Endodermal cell (in vitro differentiated cells): ENCODE measurements around the gene RPLP1. TPM values are rescaled to one million over a fixed set of nuclear protein-coding genes. Genes with fewer than 3 reads are reported as not detected.

ENCODE experiments used
- DNase-seq: peaks from one replicate; pipeline ENCODE4 v3.0.0-alpha.2; 2017
- H3K27ac ChIP-seq: 2 replicates; pipeline ENCODE4 v1.5.1; 2013; ENCODE audit warnings: mild to moderate bottlenecking, low read depth, low read length, moderate library complexity
- H3K27me3 ChIP-seq: 2 replicates; pipeline ENCODE4 v1.6.1; 2013; ENCODE audit warnings: mild to moderate bottlenecking, low read length, moderate library complexity; ENCODE audit not compliant: insufficient read depth, control insufficient read depth, poor library complexity, severe bottlenecking
- H3K36me3 ChIP-seq: 2 replicates; pipeline ENCODE4 v1.7.0; 2013; ENCODE audit warnings: mild to moderate bottlenecking, low read length, moderate library complexity; ENCODE audit not compliant: control insufficient read depth, insufficient read depth
- H3K4me1 ChIP-seq: one replicate; pipeline ENCODE4 v1.7.0; 2013; ENCODE audit warnings: low read length; ENCODE audit not compliant: control insufficient read depth, insufficient read depth
- H3K4me3 ChIP-seq: 2 replicates; pipeline ENCODE4 v1.5.1; 2013; ENCODE audit warnings: mild to moderate bottlenecking, low read length, moderate library complexity
- H3K9ac ChIP-seq: 2 replicates; pipeline ENCODE4 v1.6.1; 2013; ENCODE audit warnings: mild to moderate bottlenecking, low read length, moderate library complexity; ENCODE audit not compliant: poor library complexity, severe bottlenecking; ENCODE audit errors: extremely low read depth
- H3K9me3 ChIP-seq: 2 replicates; pipeline ENCODE4 v1.6.1; 2013; ENCODE audit warnings: mild to moderate bottlenecking, low read length, moderate library complexity; ENCODE audit not compliant: control insufficient read depth
- H3K27ac Mint-ChIP-seq: 2 replicates; pipeline ENCODE4 v1.8.0; 2020; ENCODE audit warnings: mixed read lengths
- H3K27me3 Mint-ChIP-seq: 2 replicates; pipeline ENCODE4 v1.8.0; 2021; ENCODE audit warnings: mild to moderate bottlenecking, mixed read lengths; ENCODE audit not compliant: insufficient read depth
- H3K36me3 Mint-ChIP-seq: 2 replicates; pipeline ENCODE4 v1.8.0; 2020; ENCODE audit warnings: low read depth, mixed read lengths
- H3K4me1 Mint-ChIP-seq: 2 replicates; pipeline ENCODE4 v1.8.0; 2020; ENCODE audit warnings: mixed read lengths
- H3K4me3 Mint-ChIP-seq: 2 replicates; pipeline ENCODE4 v1.8.0; 2020; ENCODE audit warnings: mild to moderate bottlenecking, moderate library complexity, mixed read lengths
- H3K9me3 Mint-ChIP-seq: 2 replicates; pipeline ENCODE4 v1.8.0; 2020; ENCODE audit warnings: mild to moderate bottlenecking, mixed read lengths
- WGBS, 2 experiments: methylation state at CpG; one replicate each; pipeline versions ENCODE4 v1.1.5 to v1.1.7; 2013; ENCODE audit warnings: missing lambda C conversion rate in 2 of 2, mixed read lengths in 1 of 2; ENCODE audit not compliant: insufficient coverage in 1 of 2, insufficient read length in 1 of 2; 5-methylcytosine and 5-hydroxymethylcytosine counted together
- total RNA-seq, 2 donors: library from RNA; stranded (reverse); fragmentation: NEBNext Ultra II Directional in 1 of 2; extraction: Animal tissue kit (Norgen Biotek cat#: 25700) in 1 of 2; gene quantifications; 2 replicates in 1 of 2; 3 replicates in 1 of 2; pipeline ENCODE4 v1.2.1, GENCODE V29; 2021
- TF ChIP-seq, protein P1 (sequence below): fragments of 200-600 bp; sonication (generic); conservative IDR thresholded peaks from 2 replicates; pipeline ENCODE4 v1.5.0; 2021; ENCODE audit warnings: antibody characterized with exemption, mild to moderate bottlenecking

RPLP1 gene
- total RNA-seq, 2 donors from 2014 or later: 1,560 to 1,563 TPM

DNA sequence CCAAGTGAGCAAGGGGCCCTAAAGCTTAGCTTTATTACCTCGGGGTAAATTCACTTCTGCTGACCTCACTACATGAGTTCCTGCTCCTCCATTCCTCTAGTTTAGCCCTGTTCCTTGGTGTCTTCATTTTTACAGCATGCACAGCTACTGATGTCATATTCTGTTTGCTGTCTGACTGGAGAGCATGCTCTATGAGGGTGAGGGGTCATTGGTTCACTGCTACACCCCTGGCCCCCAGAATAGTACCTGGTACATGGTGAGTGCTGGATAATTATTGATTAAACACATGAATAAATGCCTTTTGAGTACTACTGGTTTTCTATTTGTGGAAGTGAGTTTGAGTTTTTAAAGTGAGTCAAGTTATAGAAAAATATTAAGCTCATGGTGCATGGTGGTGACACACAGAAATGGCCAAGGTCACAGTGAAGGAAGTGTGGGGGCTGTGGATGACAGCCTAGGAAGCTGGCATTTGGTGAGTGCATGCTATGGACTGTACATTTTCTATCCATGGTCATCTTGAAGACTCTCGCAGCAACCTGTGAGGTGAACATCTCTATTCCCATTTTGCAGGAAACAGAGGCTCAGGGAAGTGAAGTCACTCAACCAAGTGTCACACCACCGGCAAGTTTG is 34.0 kb downstream of the RPLP1 start:
- peaks cover 13% of the 10 kb centered on the region for H3K9me3 ChIP-seq
- H3K27me3 ChIP-seq: peaks cover 69% of the 10 kb centered on the region
- H3K4me1 Mint-ChIP-seq: no peaks in the 10 kb centered on the region
- H3K27ac Mint-ChIP-seq: no peak overlapping the region
- no peaks in the 10 kb centered on the region for H3K36me3 Mint-ChIP-seq
- no peak overlapping the region for H3K4me3 ChIP-seq
- H3K27me3 Mint-ChIP-seq: peaks cover 72% of the 10 kb centered on the region
- H3K4me3 Mint-ChIP-seq: no peak overlapping the region
- no peak for DNase-seq
- 87 to 94% methylated on average over 3 of the region's 3 CpGs for WGBS, 2 experiments
- H3K4me1 ChIP-seq: no peaks in the 10 kb centered on the region
- H3K36me3 ChIP-seq: no peaks in the 10 kb centered on the region
- TF ChIP-seq, protein P1, sequence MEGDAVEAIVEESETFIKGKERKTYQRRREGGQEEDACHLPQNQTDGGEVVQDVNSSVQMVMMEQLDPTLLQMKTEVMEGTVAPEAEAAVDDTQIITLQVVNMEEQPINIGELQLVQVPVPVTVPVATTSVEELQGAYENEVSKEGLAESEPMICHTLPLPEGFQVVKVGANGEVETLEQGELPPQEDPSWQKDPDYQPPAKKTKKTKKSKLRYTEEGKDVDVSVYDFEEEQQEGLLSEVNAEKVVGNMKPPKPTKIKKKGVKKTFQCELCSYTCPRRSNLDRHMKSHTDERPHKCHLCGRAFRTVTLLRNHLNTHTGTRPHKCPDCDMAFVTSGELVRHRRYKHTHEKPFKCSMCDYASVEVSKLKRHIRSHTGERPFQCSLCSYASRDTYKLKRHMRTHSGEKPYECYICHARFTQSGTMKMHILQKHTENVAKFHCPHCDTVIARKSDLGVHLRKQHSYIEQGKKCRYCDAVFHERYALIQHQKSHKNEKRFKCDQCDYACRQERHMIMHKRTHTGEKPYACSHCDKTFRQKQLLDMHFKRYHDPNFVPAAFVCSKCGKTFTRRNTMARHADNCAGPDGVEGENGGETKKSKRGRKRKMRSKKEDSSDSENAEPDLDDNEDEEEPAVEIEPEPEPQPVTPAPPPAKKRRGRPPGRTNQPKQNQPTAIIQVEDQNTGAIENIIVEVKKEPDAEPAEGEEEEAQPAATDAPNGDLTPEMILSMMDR: no peak
- H3K9me3 Mint-ChIP-seq: peaks cover 29% of the 10 kb centered on the region
- H3K27ac ChIP-seq: no peak overlapping the region
- H3K9ac ChIP-seq: no peak overlapping the region

DNA sequence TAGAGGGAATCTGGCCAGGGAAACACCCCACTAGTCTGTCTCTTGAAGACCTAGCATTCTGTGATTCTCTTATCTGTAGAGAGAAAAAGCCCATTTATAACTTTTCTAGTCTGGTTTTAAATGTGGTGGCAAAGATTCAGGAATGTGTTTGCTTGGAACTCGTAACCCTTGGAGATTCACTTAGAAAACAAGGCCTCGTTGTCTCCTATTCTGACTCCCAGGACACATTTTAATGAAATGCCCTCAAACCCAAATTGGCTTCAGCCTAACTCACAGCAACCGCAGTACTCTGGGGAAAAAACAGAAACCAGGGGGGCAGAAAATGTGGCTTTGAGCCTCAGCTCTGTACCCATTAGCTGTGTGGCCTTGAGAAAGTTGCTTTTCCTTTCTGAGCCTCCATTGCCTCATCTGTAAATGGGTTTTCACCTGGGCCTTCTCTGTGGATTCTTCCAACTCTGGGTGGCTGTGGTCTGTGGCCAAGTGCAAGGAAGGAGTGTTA is 36.5 kb downstream of the RPLP1 start:
- H3K36me3 ChIP-seq: no peaks in the 10 kb centered on the region
- peaks cover 53% of the 10 kb centered on the region for H3K27me3 ChIP-seq
- Mint-ChIP-seq H3K27ac (no peak overlapping the region), H3K27me3 (peaks cover 53% of the 10 kb centered on the region), H3K4me3 (no peak overlapping the region), H3K4me1 (no peaks in the 10 kb centered on the region), H3K36me3 (no peaks in the 10 kb centered on the region), H3K9me3 (peaks cover 32% of the 10 kb centered on the region)
- TF ChIP-seq, protein P1: no peak
- no peak overlapping the region for H3K9ac ChIP-seq
- DNase-seq: no peak
- H3K4me3 ChIP-seq: no peak overlapping the region
- H3K9me3 ChIP-seq: peaks cover 23% of the 10 kb centered on the region
- 93% methylated on average over 3 of the region's 3 CpGs for WGBS, 2 experiments
- H3K4me1 ChIP-seq: no peaks in the 10 kb centered on the region
- H3K27ac ChIP-seq: no peak overlapping the region

DNA sequence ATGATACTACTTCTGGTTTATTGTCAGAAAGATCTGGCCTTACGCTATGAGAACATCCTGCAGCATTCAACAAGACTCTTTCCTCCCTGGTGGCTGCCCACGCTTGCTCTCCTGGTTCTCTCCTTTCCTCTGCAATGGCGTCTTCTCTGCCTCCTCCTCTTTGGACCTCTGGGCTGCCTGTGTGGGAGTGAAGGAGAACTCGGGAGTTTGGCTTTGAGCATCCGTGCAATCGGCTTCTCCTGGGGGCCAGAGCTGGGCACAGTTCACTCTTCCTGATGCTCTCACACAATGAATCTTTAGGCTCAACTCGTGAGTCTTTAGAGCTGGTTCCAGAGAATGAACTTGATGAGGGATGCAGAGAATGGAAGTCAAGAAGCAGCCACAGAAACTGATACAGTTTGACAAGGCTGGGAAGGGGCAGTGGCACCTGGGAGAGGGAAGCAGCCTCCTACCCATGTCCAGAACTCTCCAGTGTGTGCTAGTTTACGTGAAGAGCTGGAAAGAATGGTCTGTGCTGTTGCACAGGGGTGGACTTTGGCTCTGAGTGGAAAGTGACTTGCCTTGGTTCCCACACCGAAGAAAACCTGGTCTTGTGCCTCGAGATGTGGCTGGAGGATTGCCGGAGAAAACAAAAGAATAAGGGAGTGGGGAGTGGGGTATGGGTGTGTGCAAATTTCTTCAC is 37.9 kb downstream of the RPLP1 start:
- H3K9ac ChIP-seq: no peak overlapping the region
- WGBS, 2 experiments: 81 to 100% methylated on average over 4 to 11 of the region's 11 CpGs

More for the DNA sequence above, 37.9 kb downstream of the RPLP1 start:
- Histone ChIP-seq H3K27ac (no peak overlapping the region), H3K4me1 (no peaks in the 10 kb centered on the region), H3K36me3 (no peaks in the 10 kb centered on the region), H3K27me3 (peaks cover 40% of the 10 kb centered on the region), H3K9me3 (peaks cover 16% of the 10 kb centered on the region), H3K4me3 (no peak overlapping the region)
- Mint-ChIP-seq H3K27me3 (peaks cover 39% of the 10 kb centered on the region), H3K36me3 (no peaks in the 10 kb centered on the region), H3K4me3 (no peak overlapping the region), H3K9me3 (peaks cover 26% of the 10 kb centered on the region), H3K27ac (no peak overlapping the region), H3K4me1 (no peaks in the 10 kb centered on the region)
- TF ChIP-seq, protein P1: no peak
- DNase-seq: no peak
